NT2/D1 (cell line): ENCODE results near the gene BIRC2.
"Not testable (repeated sequence)": the region's sequence is repeated elsewhere in the genome, so short reads cannot be mapped to it uniquely, and the experiment has no call there.

Source experiments
- DNase-seq: peaks from one replicate; pipeline ENCODE4 v3.0.0-alpha.2; 2011; ENCODE audit warnings: low read depth, low spot score
- H3K27me3 ChIP-seq: 2 replicates; pipeline ENCODE4 v1.6.0; 2011; ENCODE audit warnings: mild to moderate bottlenecking; ENCODE audit not compliant: insufficient read length, insufficient read depth
- H3K36me3 ChIP-seq: 2 replicates; pipeline ENCODE4 v1.6.1; 2011; ENCODE audit warnings: mild to moderate bottlenecking, low read length, mixed read lengths; ENCODE audit not compliant: insufficient read depth, insufficient read length
- H3K4me1 ChIP-seq: 2 replicates; pipeline ENCODE4 v1.5.1; 2011; ENCODE audit not compliant: insufficient read depth, insufficient read length
- H3K4me3 ChIP-seq: 2 replicates; pipeline ENCODE4 v1.5.1; 2011; ENCODE audit warnings: low read depth; ENCODE audit not compliant: insufficient read length
- H3K9ac ChIP-seq: 2 replicates; pipeline ENCODE4 v1.6.0; 2011; ENCODE audit warnings: low read depth; ENCODE audit not compliant: insufficient read length
- H3K9me3 ChIP-seq: 2 replicates; pipeline ENCODE4 v1.5.1; 2011; ENCODE audit warnings: mild to moderate bottlenecking, low read length; ENCODE audit not compliant: insufficient read depth
- SUZ12 ChIP-seq: IDR thresholded peaks from 2 replicates; pipeline ENCODE4 v1.6.1; 2011; ENCODE audit not compliant: insufficient read length, insufficient read depth; ENCODE audit errors: extremely low read depth
- YY1 ChIP-seq: IDR thresholded peaks from 2 replicates; pipeline ENCODE4 v1.6.1; 2011; ENCODE audit not compliant: insufficient read length, insufficient read depth
- ZNF274 ChIP-seq: IDR thresholded peaks from 2 replicates; pipeline ENCODE4 v1.6.1; 2011; ENCODE audit warnings: mild to moderate bottlenecking, low read depth, low read length

The BIRC2 gene

GRCh38 chr11:102346748-102347461 lies at the start of gene BIRC2:
Gene BIRC2, plus strand, starts transcription at chr11:102347214. Its CDS starts 2,641 bp downstream, at chr11:102349855.
- TF ChIP-seq ZNF274: no peak
- Histone ChIP-seq H3K27me3 (no peaks in the 10 kb centered on the region), H3K36me3 (peaks cover 28% of the 10 kb centered on the region), H3K4me3 (peak within 1 kb of the TSS; percentile 63), H3K9ac (peak within 1 kb of the TSS; percentile 88), H3K9me3 (no peaks in the 10 kb centered on the region), H3K4me1 (no peaks in the 10 kb centered on the region)
- peak; percentile 92 for DNase-seq

GRCh38 chr11:102300837-102301236 lies 46.2 kb upstream of the BIRC2 start:
- not testable (repeated sequence) for H3K9ac ChIP-seq, DNase-seq, H3K4me1 ChIP-seq, H3K27me3 ChIP-seq, H3K4me3 ChIP-seq, H3K36me3 ChIP-seq
- H3K9me3 ChIP-seq: peaks cover 17% of the 10 kb centered on the region; the same call in 1 of the 2 replicates

- Histone ChIP-seq H3K36me3 (no peaks in the 10 kb centered on the region), H3K4me3 (no peak overlapping the region), H3K27me3 (no peaks in the 10 kb centered on the region), H3K9ac (no peak overlapping the region), H3K4me1 (no peaks in the 10 kb centered on the region), H3K9me3 (peaks cover 17% of the 10 kb centered on the region; the same call in 1 of the 2 replicates)
- TF ChIP-seq ZNF274: no peak
- no peak for TF ChIP-seq YY1
- TF ChIP-seq SUZ12: no peak
- DNase-seq: no peak
Observed at GRCh38 chr11:102302241-102302640, 44.8 kb upstream of the BIRC2 start.

- H3K9me3 ChIP-seq: peaks cover 17% of the 10 kb centered on the region; the same call in 1 of the 2 replicates
- H3K4me1 ChIP-seq: no peaks in the 10 kb centered on the region
- H3K9ac ChIP-seq: no peak overlapping the region
- no peaks in the 10 kb centered on the region for H3K27me3 ChIP-seq
- H3K4me3 ChIP-seq: no peak overlapping the region
- DNase-seq: no peak
- no peaks in the 10 kb centered on the region for H3K36me3 ChIP-seq
- TF ChIP-seq ZNF274 (no peak), SUZ12 (no peak), YY1 (no peak)
Observed at GRCh38 chr11:102304686-102305085, 42.3 kb upstream of the BIRC2 start.

GRCh38 chr11:102305352-102306047 lies 41.5 kb upstream of the BIRC2 start:
- H3K36me3 ChIP-seq: no peaks in the 10 kb centered on the region
- no peak for TF ChIP-seq ZNF274
- TF ChIP-seq SUZ12: no peak
- TF ChIP-seq YY1: no peak
- H3K4me3 ChIP-seq: no peak overlapping the region
- no peaks in the 10 kb centered on the region for H3K27me3 ChIP-seq
- DNase-seq: no peak
- peaks cover 17% of the 10 kb centered on the region; the same call in 1 of the 2 replicates for H3K9me3 ChIP-seq
- H3K4me1 ChIP-seq: no peaks in the 10 kb centered on the region
- no peak overlapping the region for H3K9ac ChIP-seq

GRCh38 chr11:102306048-102306597 lies 40.9 kb upstream of the BIRC2 start:
- TF ChIP-seq YY1 (no peak), SUZ12 (no peak), ZNF274 (no peak)
- no peak overlapping the region for H3K4me3 ChIP-seq
- H3K9ac ChIP-seq: no peak overlapping the region
- H3K9me3 ChIP-seq: peaks cover 17% of the 10 kb centered on the region; the same call in 1 of the 2 replicates
- no peaks in the 10 kb centered on the region for H3K4me1 ChIP-seq
- no peak for DNase-seq
- no peaks in the 10 kb centered on the region for H3K36me3 ChIP-seq
- H3K27me3 ChIP-seq: no peaks in the 10 kb centered on the region

GRCh38 chr11:102306817-102307726 lies 39.9 kb upstream of the BIRC2 start:
- Histone ChIP-seq H3K27me3 (no peaks in the 10 kb centered on the region), H3K9me3 (peaks cover 9% of the 10 kb centered on the region; the same call in 1 of the 2 replicates), H3K9ac (no peak overlapping the region), H3K4me3 (no peak overlapping the region), H3K4me1 (no peaks in the 10 kb centered on the region), H3K36me3 (no peaks in the 10 kb centered on the region)
- no peak for DNase-seq
- no peak for TF ChIP-seq ZNF274
